LNCAP (cell line): ENCODE measurements around the gene FGFRL1.

ENCODE experiments used
- CTCF ChIP-seq: fragments of 450-650 bp; IDR thresholded peaks from 2 replicates; pipeline ENCODE4 v1.5.1; 2017; ENCODE audit warnings: mild to moderate bottlenecking

The FGFRL1 gene

GRCh38 chr4:1006856-1007255, 4.6 kb upstream of the FGFRL1 start:
- no peak for TF ChIP-seq CTCF

GRCh38 chr4:1008840-1009541, 2.4 kb upstream of the FGFRL1 start:
- TF ChIP-seq CTCF = no peak

DNA sequence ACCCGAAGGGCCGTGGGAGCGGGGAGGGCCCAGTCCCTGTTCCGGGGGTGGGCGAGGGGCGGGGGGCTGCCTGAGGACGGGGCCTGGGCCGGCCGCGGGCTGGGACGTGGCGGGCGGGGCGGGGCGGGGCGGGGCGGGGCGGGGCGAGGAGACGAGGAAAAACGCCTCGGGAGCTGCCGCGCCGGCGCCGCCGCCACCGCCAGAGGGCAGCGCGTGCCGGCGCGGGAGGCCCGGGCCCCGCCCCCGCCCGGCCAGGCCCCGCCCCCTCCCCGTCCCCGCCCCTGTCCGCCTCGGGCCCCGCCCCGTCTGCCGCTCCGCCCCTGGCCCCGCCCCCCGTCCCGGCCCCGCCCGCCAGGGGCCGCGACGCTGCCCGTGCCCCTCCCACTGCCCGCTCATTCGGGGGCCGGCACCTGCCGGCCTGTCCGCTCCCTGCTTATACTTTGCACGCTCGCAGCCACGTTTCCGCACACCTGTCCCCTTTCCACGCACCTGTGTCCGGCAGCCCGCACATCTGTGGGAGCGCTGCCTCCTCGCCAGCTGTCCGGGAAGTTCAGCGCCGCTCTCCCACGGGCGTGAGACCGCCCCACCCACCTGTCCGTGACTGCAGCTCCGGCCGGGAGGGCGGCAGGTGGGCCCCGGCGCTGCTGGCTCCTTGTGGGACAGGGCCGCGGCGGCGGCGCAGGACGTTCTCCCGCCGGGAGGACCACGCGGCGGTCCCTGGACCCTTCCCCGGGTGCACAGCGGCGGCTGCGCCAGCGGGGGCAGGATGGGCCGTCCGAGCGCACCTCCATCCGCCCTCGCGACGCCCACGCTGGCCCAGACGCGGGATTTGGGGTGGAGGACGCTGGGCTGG, 1.7 kb upstream of the FGFRL1 start:
- no peak for TF ChIP-seq CTCF

GRCh38 chr4:1010395-1011021, 918 bp upstream of the FGFRL1 start:
- TF ChIP-seq CTCF = no peak

GRCh38 chr4:1011666-1012033, 224 bp downstream of the FGFRL1 start:
- no peak for TF ChIP-seq CTCF

- TF ChIP-seq CTCF = no peak
Observed at GRCh38 chr4:1012034-1012739, 761 bp downstream of the FGFRL1 start.
